HTR-8/SVneo (cell line): Measurements from ENCODE around the gene TCERG1L.

Experiments
- DNase-seq: peaks from one replicate; pipeline ENCODE4 v3.0.0; 2011; ENCODE audit warnings: low spot score, mixed read lengths; ENCODE audit not compliant: insufficient read length
- FAIRE-seq: peaks from 2 replicates; lab custom pipeline; 2011; peaks lifted over from hg19 to GRCh38; lab: Jason Lieb, UNC

Gene TCERG1L

DNA sequence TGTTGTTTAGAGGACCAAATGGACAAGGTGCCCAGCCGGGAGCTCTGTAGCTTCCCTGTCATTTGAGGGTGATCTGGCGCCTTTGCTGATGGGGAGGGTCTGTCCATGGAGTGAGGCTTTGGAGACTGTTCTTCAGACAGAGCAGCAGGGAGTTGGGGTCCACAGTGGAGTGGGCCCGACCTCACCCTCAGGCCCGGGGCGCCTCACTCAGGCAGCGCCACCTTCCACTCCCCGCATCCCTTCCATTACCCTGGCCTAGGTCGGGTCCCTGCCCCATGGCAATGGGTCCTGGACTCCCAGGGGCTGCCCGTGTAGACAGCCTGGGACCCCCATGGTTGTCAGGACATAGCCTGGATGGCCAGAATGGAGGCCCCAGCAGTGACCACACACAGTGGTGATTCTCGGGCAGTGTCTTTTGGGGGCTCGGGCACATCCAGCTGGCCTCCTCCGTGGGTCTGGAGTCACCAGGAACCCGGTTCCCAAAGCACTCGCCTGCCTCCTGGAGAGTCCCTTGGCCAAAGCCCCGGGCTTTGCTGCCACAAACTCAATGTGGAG lies 38.5 kb downstream of the TCERG1L start:
- FAIRE-seq: no peak
- DNase-seq: no peak

DNA sequence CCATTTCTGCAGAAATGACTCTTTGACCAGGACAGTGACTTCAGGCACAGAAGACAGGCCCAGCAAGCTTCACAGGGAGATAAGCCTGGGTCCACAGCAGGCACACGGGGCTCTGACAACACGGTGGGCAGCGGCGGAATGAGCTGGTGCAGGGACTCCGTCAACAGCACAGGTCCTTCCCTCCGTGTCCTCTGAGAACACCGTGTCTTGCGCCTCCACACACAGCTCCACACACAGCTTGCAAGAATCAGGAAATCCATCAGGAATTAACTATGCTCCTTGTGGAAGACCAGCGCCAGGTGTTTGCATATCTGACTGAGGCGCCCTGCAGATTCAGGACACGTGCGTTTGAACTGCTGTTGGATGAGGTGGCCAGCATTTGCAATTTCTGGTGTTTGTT lies 39.6 kb downstream of the TCERG1L start:
- FAIRE-seq: no peak

GRCh38 chr10:131271195-131271880 lies 40.2 kb downstream of the TCERG1L start:
- no peak for DNase-seq
- FAIRE-seq: no peak

More for the DNA sequence above, 39.6 kb downstream of the TCERG1L start:
- DNase-seq: no peak

DNA sequence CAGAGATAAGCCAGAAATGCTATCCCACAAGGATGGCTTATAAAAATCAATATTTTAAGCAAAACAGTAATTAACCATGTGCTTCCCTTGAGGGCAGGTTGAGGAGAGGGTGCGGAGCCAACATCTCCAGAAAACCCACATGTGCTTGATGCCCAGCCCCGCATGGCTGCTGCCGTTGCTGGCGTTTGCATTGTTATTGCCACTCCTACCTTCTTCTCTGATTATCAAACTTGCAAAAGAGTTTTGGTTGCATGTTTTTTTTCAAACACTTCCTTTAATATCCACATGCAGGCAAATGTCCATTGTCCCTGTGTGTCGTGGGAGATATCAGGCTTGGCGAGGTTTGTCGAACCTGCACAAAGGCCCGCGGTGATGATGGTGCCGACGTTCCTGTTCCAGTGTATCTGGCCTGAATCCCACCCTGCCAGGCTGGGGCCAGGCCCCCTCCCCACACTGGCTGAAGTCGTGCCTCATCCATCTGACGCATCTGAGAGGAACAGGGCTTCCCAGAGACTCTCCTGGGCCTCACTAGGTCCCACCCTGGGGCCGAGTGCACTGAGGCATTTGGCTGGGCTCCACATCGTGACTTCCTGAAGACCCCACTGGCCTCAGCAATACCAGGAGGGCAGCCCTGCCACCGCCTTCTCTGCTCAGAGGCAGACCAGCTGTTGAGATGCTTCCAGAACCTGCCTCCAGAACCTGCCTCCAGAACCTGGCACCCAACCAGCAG lies 40.9 kb downstream of the TCERG1L start:
- DNase-seq (no peak), FAIRE-seq (no peak)

GRCh38 chr10:131269776-131270460 lies 41.6 kb downstream of the TCERG1L start:
- FAIRE-seq: no peak
- DNase-seq: no peak

GRCh38 chr10:131267814-131268095 lies 43.8 kb downstream of the TCERG1L start:
- FAIRE-seq (no peak), DNase-seq (no peak)

- FAIRE-seq: no peak
- no peak for DNase-seq
Observed at GRCh38 chr10:131266936-131267813, 44.3 kb downstream of the TCERG1L start.

GRCh38 chr10:131264110-131264788 lies 47.3 kb downstream of the TCERG1L start:
- no peak for DNase-seq
- FAIRE-seq: no peak

- FAIRE-seq (no peak), DNase-seq (no peak)
Observed at GRCh38 chr10:131261890-131262475, 49.5 kb downstream of the TCERG1L start.

- DNase-seq (no peak), FAIRE-seq (no peak)
Observed at GRCh38 chr10:131260452-131261211, 50.9 kb downstream of the TCERG1L start.

GRCh38 chr10:131260031-131260430 lies 51.5 kb downstream of the TCERG1L start:
- no peak for DNase-seq
- no peak for FAIRE-seq

GRCh38 chr10:131259535-131259934 lies 52.0 kb downstream of the TCERG1L start:
- FAIRE-seq (no peak), DNase-seq (no peak)

DNA sequence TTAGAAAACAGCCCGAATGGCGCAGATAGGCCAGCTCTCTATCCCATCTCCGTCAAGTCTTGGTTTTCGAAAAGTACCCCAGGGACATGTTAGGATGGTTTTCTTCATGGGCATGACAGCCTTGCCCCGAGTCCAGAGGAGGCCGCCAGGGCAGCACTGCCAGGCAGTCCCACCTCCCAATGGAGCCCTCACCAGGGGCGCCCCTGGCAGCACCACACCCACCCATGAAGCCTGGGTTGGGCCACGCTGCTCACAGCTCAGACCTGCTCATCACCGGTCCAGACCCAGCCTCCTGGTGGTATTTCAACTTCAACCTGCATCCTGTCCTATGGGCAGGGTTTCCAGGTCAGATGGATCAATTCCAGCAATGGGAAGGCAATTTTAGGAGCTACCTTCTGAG lies 53.3 kb downstream of the TCERG1L start:
- DNase-seq (no peak), FAIRE-seq (no peak)

DNA sequence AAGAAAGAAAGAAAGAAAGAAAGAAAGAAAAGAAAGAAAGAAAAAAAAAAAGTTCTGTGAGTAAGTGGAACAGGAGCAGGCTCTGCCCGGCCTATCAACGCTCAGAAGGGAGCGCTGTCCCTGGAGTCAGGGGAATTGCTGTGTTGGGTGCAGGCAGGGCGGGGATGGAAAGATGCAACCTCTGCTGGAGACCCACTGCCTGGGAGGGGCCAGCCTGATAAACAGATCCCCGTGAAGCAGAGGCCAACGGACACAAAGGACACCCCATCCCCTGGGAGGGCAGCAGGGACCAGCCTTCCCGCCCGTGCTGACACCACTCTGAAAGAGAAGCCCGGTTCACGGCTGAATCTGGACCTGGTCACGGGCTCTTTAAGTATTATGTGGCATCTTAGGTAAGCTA lies 54.5 kb downstream of the TCERG1L start:
- DNase-seq (no peak), FAIRE-seq (no peak)

- DNase-seq (no peak), FAIRE-seq (no peak)
Observed at GRCh38 chr10:131254859-131255252, 56.7 kb downstream of the TCERG1L start.

- FAIRE-seq: no peak
Observed at GRCh38 chr10:131253931-131254858, 57.3 kb downstream of the TCERG1L start.

GRCh38 chr10:131252567-131253276 lies 58.8 kb downstream of the TCERG1L start:
- no peak for FAIRE-seq

More at GRCh38 chr10:131253931-131254858, 57.3 kb downstream of the TCERG1L start:
- no peak for DNase-seq

More at GRCh38 chr10:131252567-131253276, 58.8 kb downstream of the TCERG1L start:
- no peak for DNase-seq
